H1 (cell line): Measurements from ENCODE around the gene TBC1D2B. TPM values are rescaled to one million over a fixed set of nuclear protein-coding genes. Genes with fewer than 3 reads are reported as not detected.
"Not testable (repeated sequence)": the region's sequence is repeated elsewhere in the genome, so short reads cannot be mapped to it uniquely, and the experiment has no call there.

Source experiments
- CTCF ChIA-PET: fragments of 300-600 bp; sonication (Branson Sonifier 250); formaldehyde crosslinking; loops from one replicate; lab custom pipeline; 2021; ENCODE audit not compliant: partially characterized antibody; lab: Charles Lee
- POLR2A ChIA-PET: fragments of 300-600 bp; sonication (Branson Sonifier 250); formaldehyde crosslinking; loops from one replicate; lab custom pipeline; 2021; ENCODE audit warnings: inconsistent platforms; ENCODE audit not compliant: partially characterized antibody; lab: Charles Lee
- DNase-seq, 2 experiments: peaks; one replicate each; pipeline versions ENCODE4 v3.0.0 to v3.0.0-alpha.2; 2010 to 2022; ENCODE audit warnings: low spot score in 2 of 2, low read depth in 1 of 2, mixed read lengths in 1 of 2
- FAIRE-seq: peaks from 2 replicates; lab custom pipeline; 2011; peaks lifted over from hg19 to GRCh38; lab: Jason Lieb, UNC
- H2AFZ ChIP-seq: 2 replicates; pipeline ENCODE4 v1.8.1; 2012; ENCODE audit warnings: low read length, inconsistent platforms
- H2AK5ac ChIP-seq: 2 replicates; pipeline ENCODE4 v1.6.1; 2013; ENCODE audit warnings: low read depth, low read length
- H2BK120ac ChIP-seq: replicated peaks from 2 replicates; pipeline ENCODE3; 2013; ENCODE audit warnings: low read depth, low read length, inconsistent platforms
- H2BK12ac ChIP-seq: 2 replicates; pipeline ENCODE4 v1.6.1; 2013; ENCODE audit warnings: low read depth, low read length
- H2BK15ac ChIP-seq: 2 replicates; pipeline ENCODE4 v1.6.1; 2013; ENCODE audit warnings: low read length
- H2BK20ac ChIP-seq: 2 replicates; pipeline ENCODE4 v1.6.1; 2013; ENCODE audit warnings: low read length
- H2BK5ac ChIP-seq: 2 replicates; pipeline ENCODE4 v1.6.1; 2013; ENCODE audit warnings: low read depth, low read length
- H3K14ac ChIP-seq: 2 replicates; pipeline ENCODE4 v1.6.1; 2013; ENCODE audit warnings: inconsistent platforms; ENCODE audit not compliant: insufficient read length
- H3K18ac ChIP-seq: 2 replicates; pipeline ENCODE4 v1.6.1; 2013; ENCODE audit warnings: low read length; ENCODE audit errors: extremely low read depth
- H3K23ac ChIP-seq: 2 replicates; pipeline ENCODE4 v1.6.1; 2013; ENCODE audit warnings: inconsistent platforms; ENCODE audit not compliant: insufficient read length
- H3K23me2 ChIP-seq: 2 replicates; pipeline ENCODE4 v1.6.1; 2013; ENCODE audit warnings: low read depth, low read length
- H3K27ac ChIP-seq: 2 replicates; pipeline ENCODE4 v1.6.1; 2011; ENCODE audit warnings: low read depth, low read length, inconsistent platforms
- H3K27me3 ChIP-seq, 4 experiments: replicated peaks in 1 of 4; 1 replicate in 1 of 4; 2 replicates in 3 of 4; pipeline versions ENCODE4 v1.6.1 to v1.8.1; 2011 to 2013; ENCODE audit warnings: low read length in 3 of 4, mild to moderate bottlenecking in 3 of 4, inconsistent platforms in 2 of 4, mixed read lengths in 2 of 4, moderate library complexity in 1 of 4; ENCODE audit not compliant: control insufficient read depth in 3 of 4, insufficient read depth in 3 of 4; ENCODE audit errors: extremely low read depth in 1 of 4
- H3K36me3 ChIP-seq, 4 experiments: 2 replicates each; pipeline versions ENCODE4 v1.6.1 to v1.8.1; 2011 to 2013; ENCODE audit warnings: mild to moderate bottlenecking in 4 of 4, low read length in 3 of 4, moderate library complexity in 2 of 4, control low read depth in 1 of 4, inconsistent platforms in 1 of 4; ENCODE audit not compliant: insufficient read depth in 4 of 4, control insufficient read depth in 2 of 4
- H3K4ac ChIP-seq: replicated peaks from 2 replicates; pipeline ENCODE3; 2013; ENCODE audit warnings: low read length, low read depth, mixed read lengths, inconsistent platforms; ENCODE audit not compliant: insufficient read length
- H3K4me1 ChIP-seq, 4 experiments: replicated peaks in 1 of 4; 1 replicate in 1 of 4; 2 replicates in 3 of 4; pipeline versions ENCODE4 v1.6.1 to v1.8.1; 2011 to 2013; ENCODE audit warnings: low read length in 3 of 4, inconsistent platforms in 2 of 4, mixed read lengths in 1 of 4; ENCODE audit not compliant: insufficient read depth in 4 of 4, control insufficient read depth in 3 of 4
- H3K4me2 ChIP-seq, 2 experiments: 2 replicates each; pipeline versions ENCODE4 v1.6.1 to v1.8.1; 2011 to 2013; ENCODE audit warnings: low read depth in 2 of 2, low read length in 2 of 2, control low read depth in 1 of 2, inconsistent platforms in 1 of 2, mild to moderate bottlenecking in 1 of 2; ENCODE audit not compliant: insufficient read depth in 1 of 2
- H3K4me3 ChIP-seq, 4 experiments: fragments of 200-600, 300-600 bp in 1 of 4; sonication (generic), shearing (Covaris generic), sonication (Bioruptor Twin) in 1 of 4; 2 replicates each; pipeline versions ENCODE4 v1.5.1 to v1.8.1; 2011 to 2016; ENCODE audit warnings: low read length in 4 of 4, low read depth in 3 of 4, control low read depth in 2 of 4, inconsistent platforms in 2 of 4, mild to moderate bottlenecking in 2 of 4, mixed read lengths in 1 of 4, moderate library complexity in 1 of 4; ENCODE audit not compliant: insufficient read depth in 2 of 4; ENCODE audit errors: extremely low read depth in 1 of 4
- H3K56ac ChIP-seq: replicated peaks from 2 replicates; pipeline ENCODE3; 2013; ENCODE audit warnings: low read depth, mild to moderate bottlenecking, mixed read lengths, low read length, inconsistent platforms; ENCODE audit not compliant: insufficient read length
- H3K79me1 ChIP-seq: 2 replicates; pipeline ENCODE4 v1.6.1; 2013; ENCODE audit warnings: low read depth, low read length, control low read depth
- H3K79me2 ChIP-seq, 2 experiments: 2 replicates each; pipeline versions ENCODE4 v1.6.1 to v1.8.1; 2012 to 2013; ENCODE audit warnings: low read length in 2 of 2, mild to moderate bottlenecking in 2 of 2, inconsistent platforms in 1 of 2; ENCODE audit not compliant: insufficient read depth in 2 of 2, control insufficient read depth in 1 of 2
- H3K9ac ChIP-seq, 4 experiments: replicated peaks in 1 of 4; 1 replicate in 1 of 4; 2 replicates in 3 of 4; pipeline versions ENCODE4 v1.6.1 to v1.8.1; 2011 to 2013; ENCODE audit warnings: low read depth in 3 of 4, low read length in 3 of 4, control low read depth in 2 of 4, mild to moderate bottlenecking in 2 of 4, moderate library complexity in 2 of 4, inconsistent platforms in 1 of 4; ENCODE audit errors: extremely low read depth in 1 of 4
- H3K9me3 ChIP-seq, 2 experiments: 2 replicates each; pipeline versions ENCODE4 v1.6.1 to v1.8.1; 2012 to 2013; ENCODE audit warnings: mild to moderate bottlenecking in 2 of 2, moderate library complexity in 2 of 2, control low read depth in 1 of 2, inconsistent platforms in 1 of 2, low read depth in 1 of 2, low read length in 1 of 2, mixed read lengths in 1 of 2; ENCODE audit not compliant: insufficient read depth in 2 of 2
- H4K20me1 ChIP-seq, 2 experiments: replicated peaks in 1 of 2; 2 replicates each; pipeline versions ENCODE3 to v1.8.1; 2011 to 2013; ENCODE audit warnings: inconsistent platforms in 2 of 2, low read length in 2 of 2, mild to moderate bottlenecking in 1 of 2; ENCODE audit not compliant: insufficient read depth in 2 of 2, control insufficient read depth in 1 of 2
- H4K5ac ChIP-seq: 2 replicates; pipeline ENCODE4 v1.6.1; 2013; ENCODE audit warnings: low read length, low read depth, mixed read lengths, inconsistent platforms; ENCODE audit not compliant: insufficient read length
- H4K8ac ChIP-seq: 2 replicates; pipeline ENCODE4 v1.8.0; 2013; ENCODE audit warnings: mild to moderate bottlenecking, moderate library complexity, low read length, inconsistent platforms; ENCODE audit not compliant: insufficient read depth; ENCODE audit errors: extremely low read depth
- H4K91ac ChIP-seq: replicated peaks from 2 replicates; pipeline ENCODE3; 2013; ENCODE audit warnings: low read length, mixed read lengths, inconsistent platforms; ENCODE audit not compliant: insufficient read length
- CEBPB ChIP-seq: IDR thresholded peaks from 2 replicates; pipeline ENCODE4 v1.6.1; 2012; ENCODE audit warnings: low read depth, low read length
- JUND ChIP-seq: IDR thresholded peaks from 2 replicates; pipeline ENCODE4 v1.6.1; 2011; ENCODE audit warnings: mild to moderate bottlenecking, improper control_type of control experiment, low read length
- RFX5 ChIP-seq: IDR thresholded peaks from 2 replicates; pipeline ENCODE4 v1.6.1; 2011; ENCODE audit warnings: low read depth, low read length, improper control_type of control experiment, borderline replicate concordance
- RNF2 ChIP-seq: fragments of 200-900, 300-1000 bp; sonication (generic); IDR thresholded peaks from 2 replicates; pipeline ENCODE4 v1.7.1; 2016; ENCODE audit warnings: borderline replicate concordance, low read depth, mild to moderate bottlenecking, antibody characterized with exemption, low read length; ENCODE audit not compliant: poor library complexity, severe bottlenecking; ENCODE audit errors: missing control alignments
- TAF1 ChIP-seq: IDR thresholded peaks from 2 replicates; pipeline ENCODE4 v1.6.1; 2011; ENCODE audit warnings: mild to moderate bottlenecking, low read depth, low read length
- WGBS, 2 experiments: shearing (Covaris generic) in 1 of 2; methylation state at CpG; one replicate each; pipeline versions ENCODE4 v1.1.6 to v1.1.7; 2013 to 2015; ENCODE audit warnings: low lambda C conversion rate in 2 of 2, mixed read lengths in 2 of 2, inconsistent platforms in 1 of 2, low coverage in 1 of 2, missing lambda C conversion rate in 1 of 2; ENCODE audit not compliant: insufficient replicate concordance in 2 of 2, insufficient coverage in 1 of 2, insufficient read length in 1 of 2; ENCODE audit errors: extremely low coverage in 1 of 2, missing lambda C conversion rate in 1 of 2; 5-methylcytosine and 5-hydroxymethylcytosine counted together
- polyA plus RNA-seq, 7 experiments: library from polyadenylated mRNA; depleted of rRNA in 3 of 7; stranded (reverse) in 5 of 7; unstranded in 2 of 7; fragments of >200 nt in 5 of 7; fragments of 200-250 nt in 2 of 7; gene quantifications; 1 replicate in 5 of 7; 2 replicates in 1 of 7; 4 replicates in 1 of 7; pipeline versions ENCODE4 v1.2.1 to v1.2.3, GENCODE V29; 2011 to 2013; ENCODE audit warnings: missing spikeins in 2 of 7, mixed read lengths in 2 of 7
- total RNA-seq: library from RNA; stranded (reverse); fragmentation: NEBNext Ultra II Directional; extraction: Animal tissue kit (Norgen Biotek cat#: 25700); gene quantifications from 2 replicates; pipeline ENCODE4 v1.2.1, GENCODE V29; 2021

TBC1D2B gene
- total and polyA plus RNA-seq, 2 of the 8 experiments (the other 6 are each of a cell fraction or from before 2014, with no cell fraction given) = 11.9 to 19.5 TPM

GRCh38 chr15:77974098-77974414 is 103.5 kb downstream of the TBC1D2B start (continued):
- TF ChIP-seq RFX5 = no peak
- TF ChIP-seq JUND = no peak
- TF ChIP-seq RNF2 = no peak
- no peak for TF ChIP-seq CEBPB
- TF ChIP-seq TAF1 = no peak

GRCh38 chr15:77973273-77974097 is 104.0 kb downstream of the TBC1D2B start:
- H2AFZ ChIP-seq, H3K4me1 ChIP-seq, POLR2A ChIA-PET, H3K9me3 ChIP-seq, H3K9ac ChIP-seq, H2BK5ac ChIP-seq, H2BK20ac ChIP-seq, H3K27ac ChIP-seq, H4K5ac ChIP-seq, H3K23ac ChIP-seq, H3K23me2 ChIP-seq, H3K14ac ChIP-seq, H3K79me2 ChIP-seq, H2BK15ac ChIP-seq, CTCF ChIA-PET, H4K20me1 ChIP-seq, FAIRE-seq, H4K91ac ChIP-seq, H3K18ac ChIP-seq, H3K36me3 ChIP-seq, H3K4me2 ChIP-seq, H2BK120ac ChIP-seq, H3K27me3 ChIP-seq, H2AK5ac ChIP-seq, H3K4ac ChIP-seq, H3K79me1 ChIP-seq, H4K8ac ChIP-seq, H3K56ac ChIP-seq, H2BK12ac ChIP-seq, H3K4me3 ChIP-seq: not testable (repeated sequence)
- DNase-seq = peak in 1 of 2 experiments; percentile 22
- 96% methylated on average over 7 of the region's 22 CpGs; no CpG with 5 or more reads in 1 of the 2 experiments for WGBS, 2 experiments
